Measurements from ENCODE around the gene CPNE8.
"Not testable (repeated sequence)": the region's sequence is repeated elsewhere in the genome, so short reads cannot be mapped to it uniquely, and the experiment has no call there.

CPNE8 gene

DNA sequence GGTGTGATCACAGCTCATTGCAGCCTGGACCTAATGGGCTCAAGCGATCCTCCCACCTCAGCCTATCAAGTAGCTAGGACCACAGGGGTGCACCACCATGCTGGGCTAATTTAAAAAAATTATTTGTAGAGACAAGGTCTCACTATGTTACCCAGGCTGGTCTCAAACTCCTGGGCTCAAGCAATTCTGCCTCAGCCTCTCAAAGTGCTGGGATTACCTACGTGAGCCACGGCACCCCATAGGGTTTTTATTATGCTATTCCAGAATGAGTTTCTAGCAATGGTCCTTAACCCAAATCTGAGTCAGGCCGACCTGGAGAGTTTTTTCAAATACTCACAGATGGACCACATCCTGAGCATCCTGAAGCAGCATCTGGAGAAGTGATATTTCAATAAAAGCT, 159.8 kb downstream of the CPNE8 start:
- no peak for TF ChIP-seq CTCF (IDR thresholded peaks at IDR 0.05; ENCODE audit: borderline replicate concordance, control extremely low read depth, extremely low read depth, insufficient read depth, missing control alignments)
- in situ Hi-C loops (cut with MboI; ENCODE audit: low sequenced_read_pairs, unreplicated experiment) = no loop called here
- DNase-seq (ENCODE audit: low spot score) = no peak

- in situ Hi-C loops (cut with MboI; ENCODE audit: low sequenced_read_pairs, unreplicated experiment) = no loop called here
- no peak for TF ChIP-seq CTCF (IDR thresholded peaks at IDR 0.05; ENCODE audit: borderline replicate concordance, control extremely low read depth, extremely low read depth, insufficient read depth, missing control alignments)
- DNase-seq (ENCODE audit: low spot score) = no peak
Measured at GRCh38 chr12:38744041-38744440, 161.3 kb downstream of the CPNE8 start.

DNA sequence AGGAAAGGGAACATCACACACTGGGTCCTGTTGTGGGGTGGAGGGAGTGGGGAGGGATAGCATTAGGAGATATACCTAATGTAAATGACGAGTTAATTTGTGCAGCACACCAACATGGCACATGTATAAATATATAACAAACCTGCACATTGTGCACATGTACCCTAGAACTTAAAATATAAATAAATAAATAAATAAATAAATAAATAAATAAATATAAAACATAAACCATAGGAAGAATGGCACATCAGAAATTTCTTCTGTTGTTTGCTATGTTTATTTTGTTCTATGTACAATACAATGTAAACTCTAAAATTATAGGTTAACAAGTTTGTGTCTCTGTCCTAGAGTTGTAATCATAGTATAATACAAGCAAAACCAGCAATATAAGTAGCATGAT, 162.9 kb downstream of the CPNE8 start:
- DNase-seq (ENCODE audit: low spot score); in situ Hi-C loops (cut with MboI; ENCODE audit: low sequenced_read_pairs, unreplicated experiment): not testable (repeated sequence)

- no peak for TF ChIP-seq CTCF (IDR thresholded peaks at IDR 0.05; ENCODE audit: borderline replicate concordance, control extremely low read depth, extremely low read depth, insufficient read depth, missing control alignments)
- DNase-seq (ENCODE audit: low spot score) = no peak
- in situ Hi-C loops (cut with MboI; ENCODE audit: low sequenced_read_pairs, unreplicated experiment) = no loop called here
Measured at GRCh38 chr12:38736821-38737220, 168.6 kb downstream of the CPNE8 start.

DNA sequence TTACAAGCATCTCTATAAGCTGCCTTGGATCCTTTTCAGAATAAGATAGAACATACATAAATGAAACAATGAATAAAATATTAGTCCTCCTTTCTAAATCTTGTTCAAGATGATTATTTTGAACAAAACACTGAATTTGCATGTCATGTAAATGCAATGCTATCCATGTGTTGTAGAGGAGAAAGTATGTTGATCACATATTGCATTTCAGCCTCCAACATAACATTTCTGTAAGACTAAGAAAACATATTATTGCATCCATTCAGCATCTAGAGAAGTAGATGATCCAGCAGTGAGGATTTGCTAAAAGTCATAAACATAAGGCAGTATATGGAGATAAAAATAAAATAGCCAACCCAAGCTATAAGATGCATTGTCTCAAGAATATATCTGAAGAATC, 172.6 kb downstream of the CPNE8 start:
- DNase-seq (ENCODE audit: low spot score) = no peak
- TF ChIP-seq CTCF (IDR thresholded peaks at IDR 0.05; ENCODE audit: borderline replicate concordance, control extremely low read depth, extremely low read depth, insufficient read depth, missing control alignments) = no peak
- in situ Hi-C loops (cut with MboI; ENCODE audit: low sequenced_read_pairs, unreplicated experiment) = no loop called here

GRCh38 chr12:38728894-38729293, 176.5 kb downstream of the CPNE8 start:
- no peak for DNase-seq (ENCODE audit: low spot score)
- in situ Hi-C loops (cut with MboI; ENCODE audit: low sequenced_read_pairs, unreplicated experiment) = no loop called here
- no peak for TF ChIP-seq CTCF (IDR thresholded peaks at IDR 0.05; ENCODE audit: borderline replicate concordance, control extremely low read depth, extremely low read depth, insufficient read depth, missing control alignments)

DNA sequence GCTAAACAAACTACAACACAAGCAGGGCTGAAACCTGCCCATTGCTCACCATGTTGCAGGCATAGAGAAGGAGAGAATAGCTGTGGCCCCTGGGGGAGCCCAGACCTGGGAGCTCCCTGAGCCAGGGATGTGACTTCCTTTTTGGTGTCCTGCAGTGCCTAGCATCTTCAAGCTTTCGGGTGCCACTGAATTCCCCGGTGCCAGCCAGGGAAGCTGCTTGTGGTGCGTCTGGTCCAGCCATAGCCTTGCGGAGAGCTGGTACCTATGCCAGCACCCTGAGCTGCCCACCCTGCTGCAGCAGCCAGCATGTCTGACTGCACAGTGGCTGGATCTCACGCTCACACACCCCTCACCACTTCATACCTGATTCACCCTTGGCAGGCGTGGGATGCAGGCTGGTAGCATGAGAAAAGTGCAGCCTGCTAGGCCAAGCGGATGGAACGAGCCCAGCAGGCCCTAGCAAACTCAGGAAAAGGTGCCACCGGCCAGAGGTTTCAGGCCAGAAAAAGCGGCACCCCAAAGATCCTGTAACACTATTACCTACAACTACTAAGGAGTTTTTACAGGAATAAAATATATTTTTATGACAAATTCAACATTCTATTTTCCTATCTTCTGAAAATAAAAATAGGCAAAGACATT, 183.7 kb downstream of the CPNE8 start:
- in situ Hi-C loops (cut with MboI; ENCODE audit: low sequenced_read_pairs, unreplicated experiment) = no loop called here
- TF ChIP-seq CTCF (IDR thresholded peaks at IDR 0.05; ENCODE audit: borderline replicate concordance, control extremely low read depth, extremely low read depth, insufficient read depth, missing control alignments) = no peak
- DNase-seq (ENCODE audit: low spot score) = no peak

Measured in GM13976 (cell line).